K562 (cell line): Measurements from ENCODE around the gene SEPTIN6. TPM values are rescaled to one million over a fixed set of nuclear protein-coding genes. Genes with fewer than 3 reads are reported as not detected.

ENCODE experiments used
- ADNP ChIP-seq: fragments of 200-800 bp; sonication (Bioruptor generic); IDR thresholded peaks from 2 replicates; pipeline ENCODE4 v1.6.1; 2016; ENCODE audit warnings: missing genetic modification characterization, missing compliant biosample characterization
- CBX8 ChIP-seq: fragments of 200-600 bp; sonication (generic); IDR thresholded peaks from 2 replicates; pipeline ENCODE4 v1.6.1; 2012; ENCODE audit warnings: borderline replicate concordance, mixed run types, low read depth, mild to moderate bottlenecking, moderate library complexity, mixed read lengths, low read length, control low read depth, inconsistent platforms; ENCODE audit not compliant: poor library complexity, severe bottlenecking; ENCODE audit errors: extremely low read depth
- CREB1 ChIP-seq, 2 experiments: sonication (generic) in 1 of 2; formaldehyde crosslinking in 1 of 2; IDR thresholded peaks; 2 replicates each; pipeline versions ENCODE4 v1.6.1 to v1.8.0; 2012 to 2022; ENCODE audit warnings: inconsistent platforms in 1 of 2, mild to moderate bottlenecking in 1 of 2, missing genetic modification reagents in 1 of 2, moderate library complexity in 1 of 2
- CXXC5 ChIP-seq: fragments of 250-450 bp; sonication (Bioruptor Pico); IDR thresholded peaks from 2 replicates; pipeline ENCODE4 v1.8.0; 2022; ENCODE audit warnings: inconsistent platforms, mild to moderate bottlenecking, moderate library complexity
- FOXK2 ChIP-seq, 2 experiments: fragments of 450-650 bp; IDR thresholded peaks in 1 of 2; conservative IDR thresholded peaks in 1 of 2; 2 replicates each; pipeline ENCODE4 v1.6.1; 2016; ENCODE audit warnings: low read depth in 2 of 2, mild to moderate bottlenecking in 1 of 2
- GABPA ChIP-seq: fragments of 200-800 bp; sonication (Bioruptor generic); conservative IDR thresholded peaks from 2 replicates; pipeline ENCODE4 v1.6.1; 2016; ENCODE audit warnings: low read depth, missing genetic modification characterization, missing compliant biosample characterization
- GTF2A2 ChIP-seq: IDR thresholded peaks from 2 replicates; pipeline ENCODE4 v1.6.1; 2016; ENCODE audit warnings: mild to moderate bottlenecking, missing genetic modification characterization, missing compliant biosample characterization
- GTF2F1 ChIP-seq: IDR thresholded peaks from 2 replicates; pipeline ENCODE4 v1.6.1; 2011; ENCODE audit warnings: low read depth, low read length, improper control_type of control experiment
- HNRNPUL1 ChIP-seq: fragments of 200-400 bp; formaldehyde crosslinking; IDR thresholded peaks from 2 replicates; pipeline ENCODE4 v1.6.1; 2017; ENCODE audit warnings: low read length
- JUND ChIP-seq, 2 experiments: IDR thresholded peaks; 2 replicates in 1 of 2; 3 replicates in 1 of 2; pipeline ENCODE4 v1.6.1; 2011; ENCODE audit warnings: borderline replicate concordance in 2 of 2, low read depth in 2 of 2, low read length in 2 of 2, improper control_type of control experiment in 1 of 2, missing biosample characterization in 1 of 2, missing genetic modification characterization in 1 of 2, missing genetic modification reagents in 1 of 2
- MYC ChIP-seq, 2 experiments: fragments of 250-450 bp in 1 of 2; sonication (Bioruptor Pico) in 1 of 2; IDR thresholded peaks; 2 replicates each; pipeline versions ENCODE4 v1.5.1 to v1.6.1; 2012 to 2021; ENCODE audit warnings: low read depth in 2 of 2, borderline replicate concordance in 1 of 2, improper control_type of control experiment in 1 of 2, low read length in 1 of 2, mild to moderate bottlenecking in 1 of 2, moderate library complexity in 1 of 2
- NFATC3 ChIP-seq: fragments of 450-650 bp; IDR thresholded peaks from 2 replicates; pipeline ENCODE4 v1.6.1; 2017; ENCODE audit warnings: mild to moderate bottlenecking
- POLR2A ChIP-seq: fragments of 450-650 bp; conservative IDR thresholded peaks from 2 replicates; pipeline ENCODE4 v1.6.1; 2016
- POLR3G ChIP-seq: IDR thresholded peaks from 2 replicates; pipeline ENCODE4 v1.6.1; 2011; ENCODE audit not compliant: insufficient read length, insufficient replicate concordance; ENCODE audit errors: extremely low read depth
- RBM39 ChIP-seq: fragments of 200-400 bp; formaldehyde crosslinking; optimal IDR thresholded peaks from 2 replicates; pipeline ENCODE3; 2018; ENCODE audit warnings: low read depth, low read length
- TBP ChIP-seq: optimal IDR thresholded peaks from 2 replicates; pipeline ENCODE3; 2011; ENCODE audit warnings: low read depth, low read length, improper control_type of control experiment
- ZNF354B ChIP-seq: fragments of 250-450 bp; sonication (Bioruptor Pico); IDR thresholded peaks from 2 replicates; pipeline ENCODE4 v1.4.0; 2020
- polyA plus RNA-seq, 8 experiments: library from polyadenylated mRNA; depleted of rRNA in 4 of 8; stranded (reverse) in 5 of 8; unstranded in 3 of 8; fragments of >200 nt; fragmentation: Nextera tagmentation in 2 of 8; fragmentation: Illumina TruSeq in 1 of 8; extraction: Ambion mirVana in 2 of 8; extraction: Trizol in 1 of 8; gene quantifications; 2 replicates each; pipeline versions ENCODE4 v1.2.1 to v1.2.3, GENCODE V29; 2011 to 2014; ENCODE audit warnings: inconsistent platforms in 1 of 8, missing spikeins in 1 of 8
- total RNA-seq, 7 experiments: library from RNA; depleted of rRNA in 6 of 7; stranded (reverse); fragments of >200 nt in 6 of 7; fragmentation: Illumina TruSeq in 2 of 7; extraction: Trizol in 2 of 7; gene quantifications; 2 replicates each; pipeline versions ENCODE4 v1.2.1 to v1.2.3, GENCODE V29; 2011 to 2021; ENCODE audit warnings: low replicate concordance in 1 of 7
- TF ChIP-seq, protein P1 (sequence below), 3 experiments: fragments of 200-800 bp in 1 of 3; sonication (Bioruptor generic) in 1 of 3; sonication (generic) in 1 of 3; formaldehyde crosslinking in 1 of 3; IDR thresholded peaks; 2 replicates each; pipeline versions ENCODE4 v1.6.1 to v1.8.0; 2016 to 2022; ENCODE audit warnings: mild to moderate bottlenecking in 2 of 3, missing compliant biosample characterization in 2 of 3, missing genetic modification characterization in 2 of 3, missing genetic modification reagents in 1 of 3
- TF ChIP-seq, protein P2 (sequence below), 3 experiments: IDR thresholded peaks in 2 of 3; conservative IDR thresholded peaks in 1 of 3; 2 replicates each; pipeline ENCODE4 v1.5.1; 2011 to 2012; ENCODE audit warnings: low read length in 3 of 3, mild to moderate bottlenecking in 3 of 3, control low read depth in 2 of 3, improper control_type of control experiment in 1 of 3, inconsistent platforms in 1 of 3, low read depth in 1 of 3, mixed read lengths in 1 of 3, moderate library complexity in 1 of 3; ENCODE audit not compliant: insufficient read depth in 2 of 3
- TF ChIP-seq, protein P3 (sequence below), 2 experiments: fragments of 450-650 bp in 1 of 2; sonication (generic) in 1 of 2; formaldehyde crosslinking in 1 of 2; IDR thresholded peaks in 1 of 2; conservative IDR thresholded peaks in 1 of 2; 2 replicates each; pipeline versions ENCODE4 v1.6.1 to v1.8.1; 2016 to 2023; ENCODE audit warnings: mild to moderate bottlenecking in 2 of 2, moderate library complexity in 2 of 2, inconsistent platforms in 1 of 2, missing genetic modification reagents in 1 of 2

Gene SEPTIN6
- total and polyA plus RNA-seq, 9 of the 15 experiments (the other 6 are each of a cell fraction or from before 2014, with no cell fraction given), result 8.4 to 67.0 (median 37.8) TPM

DNA sequence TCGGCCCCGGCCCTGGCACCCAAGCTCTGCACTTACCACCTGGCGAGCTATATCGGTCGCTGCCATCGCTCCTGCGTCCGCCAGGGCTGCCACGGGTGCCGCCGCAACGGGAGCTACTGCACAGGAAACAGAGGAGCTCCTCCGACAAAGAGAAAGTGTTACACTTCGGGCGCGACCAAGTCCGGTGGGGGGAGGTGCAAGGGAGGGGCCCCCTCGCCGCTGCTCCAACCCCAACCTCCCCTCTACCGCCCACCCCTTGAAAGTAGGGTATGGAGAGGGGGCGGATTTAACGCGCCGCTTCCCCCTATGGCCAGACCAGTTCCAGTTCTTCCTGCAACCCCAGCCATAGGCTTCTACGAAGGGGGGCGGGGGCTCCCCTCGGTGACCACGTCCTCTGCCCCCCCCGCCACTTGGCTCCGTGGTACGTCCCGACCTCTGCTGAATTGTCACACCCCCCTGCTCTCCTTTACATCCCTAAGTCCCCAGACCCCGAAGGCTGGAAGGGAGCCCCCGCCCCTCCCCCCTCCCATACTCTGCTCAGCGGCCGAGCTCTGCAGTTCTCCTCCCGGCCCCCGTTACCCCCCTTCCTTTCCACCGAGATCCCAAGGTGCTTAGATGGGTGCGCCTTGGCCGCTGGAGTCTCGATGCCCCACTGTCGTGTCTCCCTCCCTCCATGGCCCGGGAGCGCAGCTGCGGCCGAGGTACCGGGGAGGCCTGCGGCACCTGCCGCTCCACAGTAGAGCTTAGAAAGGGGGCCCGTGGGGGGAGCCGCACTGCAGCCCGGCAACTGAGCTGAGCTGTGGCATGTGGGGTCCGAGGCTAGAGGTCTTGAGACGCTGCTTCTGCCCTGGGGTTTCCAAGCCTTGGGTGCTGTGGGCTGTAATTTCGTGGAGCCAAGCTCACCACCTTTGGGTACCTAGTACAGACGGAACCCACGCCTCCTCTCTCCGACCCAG lies at the start of gene SEPTIN6 (continued):
- TF ChIP-seq JUND (IDR thresholded peaks at IDR 0.05; ENCODE audit: borderline replicate concordance, low read depth, low read length) (peak; percentile 82), JUND (tag; IDR thresholded peaks at IDR 0.05; ENCODE audit: borderline replicate concordance, low read depth, low read length) (no peak; the same call in 2 of the 3 replicates), NFATC3 (no peak), FOXK2 (conservative IDR thresholded peaks at IDR 0.05 in 1 of 2, IDR thresholded peaks at IDR 0.05 in 1 of 2; ENCODE audit: low read depth in 2 of 2) (peak in 1 of 2 experiments; percentile 99; a peak in 2 of 4 replicates), GABPA (tag) (peak; percentile 60), CXXC5 (CRISPR knock-in tag) (peak; percentile 70), RBM39 (no peak), POLR3G (no peak), HNRNPUL1 (no peak), CREB1 (IDR thresholded peaks at IDR 0.05) (peak; percentile 45; the same call in 1 of the 2 replicates), CREB1 (CRISPR knock-in tag; IDR thresholded peaks at IDR 0.05) (peak; percentile 72; the same call in 1 of the 2 replicates), ADNP (no peak), CBX8 (no peak), ZNF354B (CRISPR knock-in tag) (no peak), GTF2A2 (tag) (0 out of 2 replicates have a peak, but pooled peaks have one; percentile 29), MYC (IDR thresholded peaks at IDR 0.05; ENCODE audit: low read depth, low read length) (0 out of 2 replicates have a peak, but pooled peaks have one; percentile 35), MYC (CRISPR knock-in tag; IDR thresholded peaks at IDR 0.05; ENCODE audit: borderline replicate concordance, low read depth) (no peak), POLR2A (peak; percentile 80), GTF2F1 (no peak), TBP (peak; percentile 91)
- TF ChIP-seq, protein P1, sequence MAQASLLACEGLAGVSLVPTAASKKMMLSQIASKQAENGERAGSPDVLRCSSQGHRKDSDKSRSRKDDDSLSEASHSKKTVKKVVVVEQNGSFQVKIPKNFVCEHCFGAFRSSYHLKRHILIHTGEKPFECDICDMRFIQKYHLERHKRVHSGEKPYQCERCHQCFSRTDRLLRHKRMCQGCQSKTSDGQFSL (CRISPR knock-in tag; IDR thresholded peaks at IDR 0.05), result peak; percentile 77; the same call in 1 of the 2 replicates
- TF ChIP-seq, protein P1 (tag; IDR thresholded peaks at IDR 0.05), result peak in 1 of 2 experiments; percentile 30; a peak in 1 of 4 replicates
- TF ChIP-seq, protein P2, sequence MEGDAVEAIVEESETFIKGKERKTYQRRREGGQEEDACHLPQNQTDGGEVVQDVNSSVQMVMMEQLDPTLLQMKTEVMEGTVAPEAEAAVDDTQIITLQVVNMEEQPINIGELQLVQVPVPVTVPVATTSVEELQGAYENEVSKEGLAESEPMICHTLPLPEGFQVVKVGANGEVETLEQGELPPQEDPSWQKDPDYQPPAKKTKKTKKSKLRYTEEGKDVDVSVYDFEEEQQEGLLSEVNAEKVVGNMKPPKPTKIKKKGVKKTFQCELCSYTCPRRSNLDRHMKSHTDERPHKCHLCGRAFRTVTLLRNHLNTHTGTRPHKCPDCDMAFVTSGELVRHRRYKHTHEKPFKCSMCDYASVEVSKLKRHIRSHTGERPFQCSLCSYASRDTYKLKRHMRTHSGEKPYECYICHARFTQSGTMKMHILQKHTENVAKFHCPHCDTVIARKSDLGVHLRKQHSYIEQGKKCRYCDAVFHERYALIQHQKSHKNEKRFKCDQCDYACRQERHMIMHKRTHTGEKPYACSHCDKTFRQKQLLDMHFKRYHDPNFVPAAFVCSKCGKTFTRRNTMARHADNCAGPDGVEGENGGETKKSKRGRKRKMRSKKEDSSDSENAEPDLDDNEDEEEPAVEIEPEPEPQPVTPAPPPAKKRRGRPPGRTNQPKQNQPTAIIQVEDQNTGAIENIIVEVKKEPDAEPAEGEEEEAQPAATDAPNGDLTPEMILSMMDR (IDR thresholded peaks at IDR 0.05 in 2 of 3, conservative IDR thresholded peaks at IDR 0.05 in 1 of 3; ENCODE audit: insufficient read depth in 2 of 3, low read depth in 1 of 3, low read length in 3 of 3), result 0 out of 6 replicates have a peak, but pooled peaks of 1 of the 3 experiments have one; percentile 4
- TF ChIP-seq, protein P3, sequence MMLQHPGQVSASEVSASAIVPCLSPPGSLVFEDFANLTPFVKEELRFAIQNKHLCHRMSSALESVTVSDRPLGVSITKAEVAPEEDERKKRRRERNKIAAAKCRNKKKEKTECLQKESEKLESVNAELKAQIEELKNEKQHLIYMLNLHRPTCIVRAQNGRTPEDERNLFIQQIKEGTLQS (IDR thresholded peaks at IDR 0.05), result peak; percentile 46; the same call in 1 of the 2 replicates
- TF ChIP-seq, protein P3 (CRISPR knock-in tag; conservative IDR thresholded peaks at IDR 0.05), result no peak
